Naive thymus-derived CD8-positive, alpha-beta T cell (primary cell): ENCODE measurements around the gene GPC1. TPM values are rescaled to one million over a fixed set of nuclear protein-coding genes. Genes with fewer than 3 reads are reported as not detected.

Experiments used
- ATAC-seq, 2 donors: fragments of 150-1000 bp; cut with Tn5 transposase in 1 of 2; sonication (Bioruptor Pico), chemical (Tn5 transposase) in 1 of 2; 1 replicate in 1 of 2; 2 replicates in 1 of 2; pipeline ENCODE4 v1.10.0; 2021; ENCODE audit warnings: mild to moderate bottlenecking in 2 of 2, moderate library complexity in 2 of 2
- POLR2A ChIA-PET: fragments of 350-600 bp; sonication (Branson Sonifier 250); formaldehyde crosslinking; loops from one replicate; lab custom pipeline; 2021; ENCODE audit warnings: antibody characterized with exemption; lab: Charles Lee
- DNase-seq, 10 donors: peaks; one replicate each; pipeline versions ENCODE4 v3.0.0 to v3.0.0-alpha.2; 2020 to 2022
- H3K27ac Mint-ChIP-seq, 10 donors: one replicate each; pipeline ENCODE4 v1.8.0; 2020 to 2022; ENCODE audit warnings: mild to moderate bottlenecking in 10 of 10, mixed read lengths in 10 of 10, moderate library complexity in 4 of 10, inconsistent platforms in 1 of 10
- H3K27me3 Mint-ChIP-seq, 5 donors: one replicate each; pipeline ENCODE4 v1.8.0; 2021 to 2022; ENCODE audit warnings: mixed read lengths in 5 of 5
- H3K36me3 Mint-ChIP-seq, 3 donors: one replicate each; pipeline ENCODE4 v1.8.0; 2020 to 2022; ENCODE audit warnings: mixed read lengths in 3 of 3, mild to moderate bottlenecking in 2 of 3, inconsistent platforms in 1 of 3
- H3K4me1 Mint-ChIP-seq, 4 donors: one replicate each; pipeline ENCODE4 v1.8.0; 2021 to 2022; ENCODE audit warnings: mixed read lengths in 4 of 4
- H3K4me3 Mint-ChIP-seq, 10 donors: one replicate each; pipeline ENCODE4 v1.8.0; 2020 to 2022; ENCODE audit warnings: mild to moderate bottlenecking in 10 of 10, mixed read lengths in 10 of 10, moderate library complexity in 6 of 10, inconsistent platforms in 1 of 10
- H3K9me3 Mint-ChIP-seq, 9 donors: one replicate each; pipeline ENCODE4 v1.8.0; 2020 to 2022; ENCODE audit warnings: mixed read lengths in 9 of 9, mild to moderate bottlenecking in 3 of 9, inconsistent platforms in 1 of 9, moderate library complexity in 1 of 9
- polyA plus RNA-seq, 3 donors: library from polyadenylated mRNA; unstranded; fragments of 300-500 nt; fragmentation: Illumina TruSeq; gene quantifications; one replicate each; pipeline ENCODE4 v1.2.3, GENCODE V29; 2021
- total RNA-seq, 8 experiments: library from RNA in 2 of 8; stranded (reverse) in 2 of 8; gene quantifications; one replicate each; pipeline ENCODE4 v1.2.3 and lab custom pipeline; 2021 to 2026

Gene GPC1
- total and polyA plus RNA-seq, 5 experiments from 2014 or later, result 0.09 to 1.2 (median 0.49) TPM

GRCh38 chr2:240437861-240438809, 2.7 kb downstream of the GPC1 start:
- peak; percentile 42 to 56 for ATAC-seq
- POLR2A ChIA-PET, result no interaction called here
- peak; percentile 43 to 75 (median 65) for DNase-seq
- Mint-ChIP-seq H3K27ac (no peak overlapping the region), H3K9me3 (no peaks in the 10 kb centered on the region), H3K27me3 (peaks cover 3 to 29% (median 12%) of the 10 kb centered on the region in 5 donors), H3K4me1 (peaks cover 0 to 8% (median 6%) of the 10 kb centered on the region in 4 donors), H3K4me3 (peak overlapping the region in 5 of 10 donors; percentile 10 to 51 (median 37)), H3K36me3 (no peaks in the 10 kb centered on the region)

DNA sequence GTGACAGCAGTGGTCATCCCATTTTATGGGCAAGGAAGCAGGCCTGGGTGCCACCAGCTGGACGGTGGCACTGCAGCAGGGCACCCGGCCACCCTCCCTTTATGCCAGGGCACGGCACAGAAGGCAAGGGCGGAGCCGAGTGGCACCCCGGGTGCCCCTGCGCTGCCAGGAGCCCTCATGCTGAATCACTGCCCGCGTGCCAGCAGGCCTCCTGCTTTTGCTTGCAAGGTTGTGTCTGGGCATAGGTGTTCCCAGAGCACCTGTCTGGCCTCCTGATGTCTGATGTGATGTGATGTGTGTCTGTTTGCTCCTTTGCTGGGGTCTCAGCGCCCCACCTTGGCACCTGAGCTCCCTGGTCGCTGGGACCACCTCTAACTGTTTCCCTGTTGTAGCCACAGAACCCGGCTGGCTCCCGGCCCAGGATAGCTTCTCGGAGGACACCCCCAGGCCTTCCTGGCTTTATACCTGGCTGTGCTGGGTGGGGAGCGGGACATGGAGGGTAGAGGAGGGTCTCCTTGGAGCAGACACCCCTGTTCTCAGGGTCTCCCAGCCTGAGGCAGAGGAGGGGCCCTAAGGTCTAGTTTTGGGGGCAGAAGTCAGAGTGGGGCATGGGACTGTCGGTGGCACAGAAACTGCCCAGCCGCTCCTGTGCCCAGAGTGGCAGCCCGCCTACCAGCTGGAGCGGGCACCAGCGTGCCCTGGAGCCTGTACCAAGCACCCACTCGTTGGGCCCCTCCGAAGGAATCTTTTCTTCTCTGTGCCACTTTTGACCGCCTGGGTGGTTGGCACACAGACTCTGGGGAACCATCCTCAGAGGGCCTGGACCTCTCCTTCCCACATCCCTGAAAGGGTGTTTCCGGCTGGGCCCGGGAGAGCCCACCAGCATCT, 3.6 kb downstream of the GPC1 start:
- POLR2A ChIA-PET, result no interaction called here
- ATAC-seq (no peak), DNase-seq (peak in 2 of 10 donors; percentile 2 to 58)
- no peaks in the 10 kb centered on the region for H3K9me3 Mint-ChIP-seq
- H3K4me1 Mint-ChIP-seq, result peaks cover 0 to 8% (median 6%) of the 10 kb centered on the region in 4 donors
- peaks cover 3 to 20% (median 8%) of the 10 kb centered on the region in 5 donors for H3K27me3 Mint-ChIP-seq
- no peak overlapping the region for H3K4me3 Mint-ChIP-seq
- H3K36me3 Mint-ChIP-seq, result no peaks in the 10 kb centered on the region
- peak overlapping the region in 1 of 10 donors; percentile 15 for H3K27ac Mint-ChIP-seq

DNA sequence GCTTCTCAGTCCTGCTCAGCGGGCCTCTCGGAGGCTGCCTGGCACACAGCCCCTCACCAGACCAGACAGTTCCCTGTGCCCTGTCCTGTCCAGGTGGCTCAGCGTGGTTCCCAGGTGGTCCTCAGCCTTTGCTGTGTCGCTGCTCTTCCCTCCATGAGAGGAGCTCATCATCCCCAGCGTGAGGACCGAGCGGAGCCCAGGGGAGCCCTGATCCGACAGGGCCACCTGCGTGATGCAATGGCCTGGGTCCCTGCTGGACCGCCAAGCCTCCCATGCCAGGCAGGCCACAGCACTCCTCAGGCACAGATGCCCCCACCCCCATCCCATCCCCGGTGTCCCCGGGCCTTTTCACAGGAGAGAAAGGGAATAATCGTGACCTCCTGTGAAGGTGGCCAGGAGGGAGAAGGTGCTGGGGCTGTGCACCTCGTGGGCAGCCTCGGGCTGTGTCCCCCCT, 4.3 kb downstream of the GPC1 start:
- peaks cover 3 to 20% (median 8%) of the 10 kb centered on the region in 5 donors for H3K27me3 Mint-ChIP-seq
- no peaks in the 10 kb centered on the region for H3K9me3 Mint-ChIP-seq
- DNase-seq (peak in 1 of 10 donors; percentile 57), ATAC-seq (no peak)
- H3K27ac Mint-ChIP-seq, result no peak overlapping the region
- H3K36me3 Mint-ChIP-seq, result no peaks in the 10 kb centered on the region
- POLR2A ChIA-PET, result no interaction called here
- peaks cover 0 to 6% (median 3%) of the 10 kb centered on the region in 4 donors for H3K4me1 Mint-ChIP-seq
- no peak overlapping the region for H3K4me3 Mint-ChIP-seq

DNA sequence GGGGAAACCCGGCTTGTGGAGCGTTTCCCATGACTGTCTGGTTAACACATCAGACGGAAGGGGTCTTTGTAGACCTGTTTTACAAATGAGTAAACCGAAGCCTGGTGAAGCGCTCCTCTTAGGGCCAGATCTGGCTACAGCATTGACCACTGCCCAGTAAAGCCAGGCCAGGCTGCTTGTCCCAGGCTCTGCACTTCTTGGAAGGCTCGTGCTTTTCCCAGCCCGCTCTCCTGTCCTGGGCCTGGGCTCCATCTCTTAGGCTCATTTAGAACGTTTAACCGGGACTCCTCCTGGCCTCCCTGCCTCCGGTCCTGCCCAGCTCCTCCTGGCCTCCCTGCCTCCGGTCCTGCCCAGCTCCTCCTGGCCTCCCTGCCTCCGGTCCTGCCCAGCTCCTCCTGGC, 4.8 kb downstream of the GPC1 start:
- Mint-ChIP-seq H3K27me3 (peaks cover 3 to 20% (median 8%) of the 10 kb centered on the region in 5 donors), H3K4me3 (no peak overlapping the region), H3K4me1 (peaks cover 0 to 5% (median 3%) of the 10 kb centered on the region in 4 donors), H3K27ac (no peak overlapping the region), H3K36me3 (no peaks in the 10 kb centered on the region), H3K9me3 (no peaks in the 10 kb centered on the region)
- no peak for DNase-seq
- no peak for ATAC-seq
- POLR2A ChIA-PET, result no interaction called here

- DNase-seq, result no peak
- Mint-ChIP-seq H3K9me3 (no peaks in the 10 kb centered on the region), H3K27ac (no peak overlapping the region), H3K27me3 (peaks cover 3 to 23% (median 8%) of the 10 kb centered on the region in 5 donors), H3K4me3 (no peak overlapping the region), H3K36me3 (no peaks in the 10 kb centered on the region), H3K4me1 (peaks cover 0 to 5% (median 3%) of the 10 kb centered on the region in 4 donors)
- no peak for ATAC-seq
- POLR2A ChIA-PET, result no interaction called here
Observed at GRCh38 chr2:240440704-240441320, 5.3 kb downstream of the GPC1 start.

GRCh38 chr2:240441326-240441992, 6.0 kb downstream of the GPC1 start:
- Mint-ChIP-seq H3K36me3 (no peaks in the 10 kb centered on the region), H3K9me3 (no peaks in the 10 kb centered on the region), H3K4me3 (no peak overlapping the region), H3K4me1 (peaks cover 0 to 5% (median 3%) of the 10 kb centered on the region in 4 donors), H3K27me3 (peaks cover 3 to 30% (median 8%) of the 10 kb centered on the region in 5 donors), H3K27ac (no peak overlapping the region)
- POLR2A ChIA-PET, result no interaction called here
- ATAC-seq, result no peak
- DNase-seq, result no peak

GRCh38 chr2:240441993-240442411, 6.5 kb downstream of the GPC1 start:
- POLR2A ChIA-PET, result no interaction called here
- no peak overlapping the region for H3K4me3 Mint-ChIP-seq
- ATAC-seq, result no peak
- H3K27me3 Mint-ChIP-seq, result peaks cover 3 to 33% (median 13%) of the 10 kb centered on the region in 5 donors
- no peak overlapping the region for H3K27ac Mint-ChIP-seq
- H3K4me1 Mint-ChIP-seq, result peaks cover 0 to 5% (median 2%) of the 10 kb centered on the region in 4 donors
- H3K9me3 Mint-ChIP-seq, result no peaks in the 10 kb centered on the region
- no peak for DNase-seq
- H3K36me3 Mint-ChIP-seq, result no peaks in the 10 kb centered on the region

DNA sequence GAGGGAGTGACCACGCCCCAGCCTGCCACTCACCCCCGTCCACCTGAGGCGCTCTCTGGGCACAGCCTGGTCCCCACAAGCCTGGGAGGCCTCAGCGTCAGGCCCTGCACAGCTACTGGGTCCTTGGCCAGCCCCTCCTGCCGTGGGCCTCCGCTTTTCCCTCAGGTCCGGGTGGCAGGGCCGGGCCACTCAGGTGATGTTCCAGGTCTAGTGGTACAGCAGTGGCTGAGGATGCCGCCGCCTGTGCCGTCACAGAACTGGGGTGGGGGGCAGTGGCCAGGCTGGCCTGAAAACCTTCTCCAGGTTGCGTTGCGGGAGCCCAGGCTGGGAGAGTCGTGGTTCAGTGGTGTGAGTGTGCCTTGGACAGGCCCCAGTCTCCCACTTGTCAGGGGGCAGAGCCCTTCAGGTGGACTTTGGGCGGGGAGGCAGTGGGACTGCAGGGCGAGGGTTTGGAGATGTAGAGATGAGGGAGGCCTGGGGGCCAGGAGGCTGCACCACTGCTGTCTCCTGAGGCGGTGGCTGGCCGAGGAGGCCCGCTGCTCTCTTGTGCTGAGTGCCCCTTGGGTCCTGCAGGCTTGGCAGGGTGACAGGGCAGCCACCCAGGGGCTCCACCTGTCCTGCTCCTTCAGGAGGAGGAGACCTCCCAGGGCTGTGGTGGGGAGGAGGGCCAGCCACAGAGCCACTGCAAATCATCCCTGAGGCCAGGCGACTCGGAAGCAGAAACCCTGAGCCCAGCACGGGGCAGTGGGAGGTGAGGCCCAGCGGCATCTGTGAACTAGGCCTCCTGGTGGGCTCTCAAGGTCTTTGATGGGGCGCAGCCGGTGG, 7.6 kb downstream of the GPC1 start:
- Mint-ChIP-seq H3K27ac (no peak overlapping the region), H3K9me3 (no peaks in the 10 kb centered on the region), H3K4me1 (peaks cover 0 to 2% (median 0%) of the 10 kb centered on the region in 4 donors), H3K36me3 (no peaks in the 10 kb centered on the region), H3K27me3 (peaks cover 0 to 33% (median 14%) of the 10 kb centered on the region in 5 donors), H3K4me3 (no peak overlapping the region)
- ATAC-seq (no peak), DNase-seq (no peak)
- POLR2A ChIA-PET, result no interaction called here

- Mint-ChIP-seq H3K4me3 (no peak overlapping the region), H3K36me3 (no peaks in the 10 kb centered on the region), H3K27ac (no peak overlapping the region), H3K27me3 (peaks cover 0 to 33% (median 14%) of the 10 kb centered on the region in 5 donors), H3K9me3 (no peaks in the 10 kb centered on the region), H3K4me1 (no peaks in the 10 kb centered on the region)
- POLR2A ChIA-PET, result no interaction called here
- DNase-seq (no peak), ATAC-seq (no peak)
Observed at GRCh38 chr2:240443891-240444301, 8.4 kb downstream of the GPC1 start.

DNA sequence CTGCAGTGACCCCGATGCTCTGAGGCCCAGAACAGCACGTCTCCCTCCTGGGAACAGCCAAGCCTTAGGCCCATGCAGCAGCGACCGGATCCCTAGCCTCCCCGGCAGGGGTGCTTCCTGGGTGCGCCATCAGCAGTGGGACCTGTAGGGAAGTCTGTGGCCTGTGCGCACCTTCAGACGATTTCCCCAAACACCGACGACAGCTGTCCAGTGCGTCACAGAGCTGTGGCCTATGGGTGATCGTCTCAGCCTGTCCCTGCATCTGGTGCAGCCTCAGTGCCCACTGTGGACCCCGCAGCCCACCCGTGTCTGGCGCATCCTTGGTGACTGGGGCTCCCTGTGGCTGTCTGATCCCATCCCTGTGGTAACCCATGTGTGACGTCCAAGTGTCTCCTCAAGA, 9.0 kb downstream of the GPC1 start:
- DNase-seq (no peak), ATAC-seq (no peak)
- Mint-ChIP-seq H3K36me3 (no peaks in the 10 kb centered on the region), H3K9me3 (no peaks in the 10 kb centered on the region), H3K27ac (no peak overlapping the region), H3K27me3 (peaks cover 0 to 38% (median 20%) of the 10 kb centered on the region in 5 donors), H3K4me1 (no peaks in the 10 kb centered on the region), H3K4me3 (no peak overlapping the region)
- POLR2A ChIA-PET, result no interaction called here

GRCh38 chr2:240445961-240446663, 10.6 kb downstream of the GPC1 start:
- no peak overlapping the region for H3K4me3 Mint-ChIP-seq
- H3K9me3 Mint-ChIP-seq, result no peaks in the 10 kb centered on the region
- no peak for DNase-seq
- no peaks in the 10 kb centered on the region for H3K36me3 Mint-ChIP-seq
- peaks cover 4 to 55% (median 36%) of the 10 kb centered on the region in 5 donors for H3K27me3 Mint-ChIP-seq
- H3K27ac Mint-ChIP-seq, result peak overlapping the region in 1 of 10 donors; percentile 46
- no peak for ATAC-seq
- POLR2A ChIA-PET, result no interaction called here
- H3K4me1 Mint-ChIP-seq, result peaks cover 0 to 2% (median 0%) of the 10 kb centered on the region in 4 donors
